WTC11 (cell line): ENCODE results near the gene PRAMEF17. TPM values are rescaled to one million over a fixed set of nuclear protein-coding genes. Genes with fewer than 3 reads are reported as not detected.
"Not testable (repeated sequence)": the region's sequence is repeated elsewhere in the genome, so short reads cannot be mapped to it uniquely, and the experiment has no call there.

Experiments
- ATAC-seq: fragments of 200-7000 bp; cut with Tn5 transposase; 2 replicates; pipeline ENCODE4 v1.10.0; 2021; ENCODE audit warnings: mild to moderate bottlenecking, moderate library complexity
- Bru-seq: library from RNA; stranded (reverse); fragments of 400-500 nt; gene quantifications from one replicate; lab custom pipeline; 2021; lab: Mats Ljungman, UMichigan
- CTCF ChIA-PET: fragments of 300-600 bp; sonication (Branson Sonifier 250); formaldehyde crosslinking; loops from one replicate; lab custom pipeline; 2021; ENCODE audit warnings: antibody characterized with exemption; lab: Charles Lee
- POLR2A ChIA-PET: fragments of 350-600 bp; sonication (Branson Sonifier 250); formaldehyde crosslinking; loops from one replicate; lab custom pipeline; 2021; ENCODE audit warnings: antibody characterized with exemption; lab: Charles Lee
- DNase-seq: peaks from one replicate; pipeline ENCODE4 v3.0.0; 2021; ENCODE audit warnings: low spot score
- H3K27ac Mint-ChIP-seq: 2 replicates; pipeline ENCODE4 v1.8.0; 2021; ENCODE audit warnings: mixed read lengths
- H3K27me3 Mint-ChIP-seq: 2 replicates; pipeline ENCODE4 v1.8.0; 2021; ENCODE audit warnings: low read depth, mild to moderate bottlenecking, moderate library complexity, mixed read lengths
- H3K36me3 Mint-ChIP-seq: 2 replicates; pipeline ENCODE4 v1.8.0; 2021; ENCODE audit warnings: mixed read lengths
- H3K4me1 Mint-ChIP-seq: 2 replicates; pipeline ENCODE4 v1.8.0; 2022; ENCODE audit warnings: mixed read lengths
- H3K4me3 Mint-ChIP-seq: 2 replicates; pipeline ENCODE4 v1.8.0; 2021; ENCODE audit warnings: mild to moderate bottlenecking, moderate library complexity, mixed read lengths
- H3K9me3 Mint-ChIP-seq: 2 replicates; pipeline ENCODE4 v1.8.0; 2021; ENCODE audit warnings: mixed read lengths
- long read RNA-seq, 3 experiments: library from RNA in 1 of 3; library from capped mRNA in 1 of 3; library from polyadenylated mRNA in 1 of 3; unstranded in 2 of 3; stranded (forward) in 1 of 3; transcript quantifications; one replicate each; pipeline ENCODE4 v2.0.0, GENCODE V29; 2021
- total RNA-seq: library from RNA; stranded (reverse); gene quantifications from 3 replicates; pipeline ENCODE4 v1.2.3, GENCODE V29; 2021

Gene PRAMEF17, protein sequence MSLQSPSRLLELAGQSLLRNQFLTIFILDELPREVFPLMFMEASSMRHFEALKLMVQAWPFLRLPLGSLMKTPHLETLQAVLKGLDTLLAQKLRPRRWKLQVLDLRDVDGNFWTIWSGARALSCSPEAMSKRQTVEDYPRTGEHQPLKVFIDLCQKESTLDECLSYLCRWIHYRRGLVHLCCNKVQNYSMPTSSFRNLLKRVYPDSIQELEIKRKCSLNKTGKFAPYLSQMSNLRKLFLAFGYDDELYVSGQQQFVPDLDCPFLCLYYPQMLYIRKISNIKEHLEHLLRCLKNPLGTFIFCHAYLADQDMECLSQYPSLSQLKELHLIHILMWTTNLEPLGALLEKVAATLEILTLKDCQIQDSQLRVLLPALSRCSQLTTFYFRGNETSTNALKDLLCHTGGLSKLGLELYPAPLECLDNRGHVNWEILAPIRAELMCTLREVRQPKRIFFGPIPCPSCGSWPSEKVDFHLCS
- total RNA-seq = not detected in 3 replicates
- Bru-seq, nascent RNA = not detected
- long read RNA-seq, experiment 1 = 0 reads
- long read RNA-seq, experiment 2 = 0 reads
- long read RNA-seq, experiment 3 = 0 reads

DNA sequence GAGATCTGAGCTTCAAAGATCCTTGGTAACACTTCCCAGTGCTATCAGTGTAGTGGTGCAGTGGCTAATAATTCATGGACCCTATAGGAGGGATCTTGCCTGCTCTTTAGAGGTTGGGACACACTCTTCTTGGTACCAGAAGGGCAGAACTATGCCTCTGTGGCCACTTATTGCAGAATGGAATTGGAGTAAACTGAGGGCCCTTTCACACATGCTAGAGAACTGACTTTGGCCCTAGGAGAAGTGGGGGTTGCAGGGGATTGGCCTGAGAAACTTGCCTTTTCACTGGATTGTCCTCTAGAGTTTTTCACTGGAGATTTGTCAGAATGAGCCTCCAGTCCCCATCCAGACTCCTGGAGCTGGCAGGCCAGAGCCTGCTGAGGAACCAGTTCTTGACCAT is at the start of gene PRAMEF17:
TSS of gene PRAMEF17 (plus strand) at position 301 of the 400 bp plus-strand sequence. CDS start at position 327, 26 bp downstream.
- H3K36me3 Mint-ChIP-seq = peaks cover 42% of the 10 kb centered on the region
- DNase-seq, ATAC-seq, H3K27ac Mint-ChIP-seq, POLR2A ChIA-PET, CTCF ChIA-PET, H3K4me1 Mint-ChIP-seq, H3K4me3 Mint-ChIP-seq: not testable (repeated sequence)
- peaks cover 16% of the 10 kb centered on the region for H3K27me3 Mint-ChIP-seq
- H3K9me3 Mint-ChIP-seq = peaks cover 51% of the 10 kb centered on the region

DNA sequence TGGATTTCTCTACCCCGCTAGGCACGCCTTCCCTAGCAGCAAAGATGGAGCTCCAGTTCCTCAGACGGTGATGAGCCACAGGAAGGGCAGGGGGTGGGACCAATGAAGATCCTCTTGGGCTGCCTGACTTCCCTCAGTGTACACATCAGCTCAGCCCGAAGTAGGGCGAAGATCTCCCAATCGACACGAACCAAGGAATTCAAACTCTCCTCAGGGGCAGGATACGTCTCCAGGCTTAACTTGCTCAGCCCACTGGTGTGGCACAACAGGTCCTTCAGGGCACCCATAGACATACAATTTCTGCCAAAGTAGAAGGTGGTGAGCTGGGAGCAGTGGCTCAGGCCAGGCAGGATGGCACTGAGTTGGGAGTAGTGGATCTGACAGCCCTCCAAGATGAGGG is 46.9 kb upstream of the PRAMEF17 start:
- H3K27ac Mint-ChIP-seq, DNase-seq, CTCF ChIA-PET, H3K36me3 Mint-ChIP-seq, ATAC-seq, H3K4me1 Mint-ChIP-seq, POLR2A ChIA-PET, H3K27me3 Mint-ChIP-seq, H3K4me3 Mint-ChIP-seq: not testable (repeated sequence)
- peaks cover 13% of the 10 kb centered on the region for H3K9me3 Mint-ChIP-seq

DNA sequence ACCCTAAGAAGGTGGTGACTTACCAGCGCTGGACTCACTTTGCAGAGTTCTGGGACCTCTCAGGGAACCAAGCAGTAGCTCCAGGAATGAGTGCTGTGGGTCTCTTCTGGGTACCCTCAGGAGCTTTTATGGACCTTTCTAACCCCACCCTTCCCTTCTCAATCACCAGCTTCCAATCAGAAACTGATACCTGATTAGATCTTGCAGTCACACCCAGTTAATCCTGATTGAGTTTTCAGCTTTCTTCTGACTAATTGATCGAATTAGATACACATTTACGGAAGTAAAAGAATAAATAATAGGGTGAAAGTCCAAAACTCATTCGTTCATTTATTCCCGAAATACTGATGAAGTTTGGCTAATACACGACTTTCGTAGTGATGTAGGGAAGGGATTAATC is 42.4 kb upstream of the PRAMEF17 start, which contains the start of gene PRAMEF14:
TSS of gene PRAMEF14 (minus strand) at position 101 of the 400 bp plus-strand sequence. CDS start 1,820 bp downstream, outside the sequence.
- ATAC-seq, H3K27ac Mint-ChIP-seq, H3K4me1 Mint-ChIP-seq, H3K27me3 Mint-ChIP-seq, H3K4me3 Mint-ChIP-seq, H3K36me3 Mint-ChIP-seq, CTCF ChIA-PET, POLR2A ChIA-PET, DNase-seq, H3K9me3 Mint-ChIP-seq: not testable (repeated sequence)

DNA sequence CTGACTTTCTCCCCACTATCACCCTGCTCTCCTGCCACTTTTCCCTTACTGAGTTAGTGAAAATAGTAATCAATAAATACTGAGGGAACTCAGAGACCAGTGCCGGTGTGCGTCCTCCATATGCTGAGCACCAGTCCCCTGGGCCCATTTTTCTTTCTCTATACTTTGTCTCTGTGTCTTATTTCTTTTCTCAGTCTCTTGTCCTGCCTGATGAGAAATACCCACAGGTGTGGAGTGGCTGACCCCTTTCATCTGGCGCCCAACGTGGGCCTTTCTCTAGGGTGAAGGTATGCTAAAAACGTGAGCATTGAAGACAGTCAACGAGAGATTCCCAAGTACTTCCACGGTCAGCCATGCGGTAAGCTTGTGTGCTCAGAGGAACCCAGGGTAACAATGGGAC is 36.0 kb upstream of the PRAMEF17 start:
- H3K27me3 Mint-ChIP-seq, ATAC-seq, H3K36me3 Mint-ChIP-seq, H3K4me1 Mint-ChIP-seq, H3K27ac Mint-ChIP-seq, CTCF ChIA-PET, POLR2A ChIA-PET, H3K9me3 Mint-ChIP-seq, DNase-seq, H3K4me3 Mint-ChIP-seq: not testable (repeated sequence)

DNA sequence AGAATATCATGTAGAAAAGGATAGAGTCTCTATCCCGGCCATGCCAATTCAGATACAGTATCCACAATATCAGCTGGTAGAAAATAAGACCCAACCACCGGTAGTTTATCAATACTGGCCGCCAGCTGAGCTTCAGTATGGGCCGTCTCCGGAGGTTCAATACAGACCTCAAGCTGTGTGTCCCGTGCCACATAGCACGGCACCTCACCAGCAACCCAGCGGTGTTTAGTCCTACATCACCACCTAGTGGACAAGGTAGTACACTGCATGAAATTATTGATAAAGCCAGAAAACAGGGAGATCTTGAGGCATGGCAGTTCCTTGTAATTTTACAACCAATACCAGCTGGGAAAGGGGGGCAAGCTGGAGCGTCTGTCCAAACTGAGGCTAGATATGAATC is 35.0 kb upstream of the PRAMEF17 start:
- H3K9me3 Mint-ChIP-seq, POLR2A ChIA-PET, H3K27ac Mint-ChIP-seq, CTCF ChIA-PET, ATAC-seq, H3K27me3 Mint-ChIP-seq, H3K4me3 Mint-ChIP-seq, H3K4me1 Mint-ChIP-seq, H3K36me3 Mint-ChIP-seq, DNase-seq: not testable (repeated sequence)

DNA sequence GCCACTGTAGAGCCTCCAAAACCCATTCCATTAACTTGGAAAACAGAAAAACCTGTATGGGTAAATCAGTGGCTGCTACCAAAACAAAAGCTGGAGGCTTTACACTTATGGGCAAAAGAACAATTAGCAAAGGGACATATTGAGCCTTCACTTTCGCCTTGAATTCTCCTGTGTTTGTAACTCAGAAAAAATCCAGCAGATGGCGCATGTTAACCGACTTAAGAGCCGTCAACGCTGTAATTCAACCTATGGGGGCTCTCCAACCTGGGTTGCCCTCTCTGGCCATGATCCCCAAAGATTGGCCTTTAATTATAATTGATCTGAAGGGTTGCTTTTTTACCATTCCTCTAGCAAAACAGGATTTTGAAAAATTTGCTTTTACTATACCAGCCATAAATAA is 32.7 kb upstream of the PRAMEF17 start:
- H3K36me3 Mint-ChIP-seq, POLR2A ChIA-PET, H3K4me1 Mint-ChIP-seq, ATAC-seq, H3K27ac Mint-ChIP-seq, DNase-seq, H3K4me3 Mint-ChIP-seq, H3K27me3 Mint-ChIP-seq, CTCF ChIA-PET: not testable (repeated sequence)
- peaks cover 12% of the 10 kb centered on the region; the same call in 1 of the 2 replicates for H3K9me3 Mint-ChIP-seq

DNA sequence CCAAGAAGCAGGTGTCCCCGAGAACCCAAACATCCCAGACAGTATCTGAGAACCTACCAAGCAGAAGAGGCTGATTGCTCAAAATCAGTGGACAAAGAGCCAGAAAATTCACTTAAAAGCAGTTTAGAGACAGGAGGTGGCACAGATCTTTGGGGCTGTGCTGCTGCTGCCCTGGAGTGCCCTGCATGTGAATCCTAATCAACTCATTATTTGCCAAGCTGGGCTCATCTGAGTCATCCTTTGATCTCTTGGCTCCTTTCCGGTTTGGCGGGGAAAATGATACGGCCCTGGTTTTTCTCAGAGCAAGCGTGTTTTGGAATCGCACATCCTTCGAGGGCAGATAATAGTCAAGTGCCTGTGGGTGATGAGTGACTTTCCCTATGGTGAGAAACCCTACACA is 27.1 kb upstream of the PRAMEF17 start:
- H3K36me3 Mint-ChIP-seq, DNase-seq, H3K4me3 Mint-ChIP-seq, H3K27ac Mint-ChIP-seq, H3K27me3 Mint-ChIP-seq, CTCF ChIA-PET, POLR2A ChIA-PET, ATAC-seq, H3K4me1 Mint-ChIP-seq: not testable (repeated sequence)
- peaks cover 17% of the 10 kb centered on the region for H3K9me3 Mint-ChIP-seq

DNA sequence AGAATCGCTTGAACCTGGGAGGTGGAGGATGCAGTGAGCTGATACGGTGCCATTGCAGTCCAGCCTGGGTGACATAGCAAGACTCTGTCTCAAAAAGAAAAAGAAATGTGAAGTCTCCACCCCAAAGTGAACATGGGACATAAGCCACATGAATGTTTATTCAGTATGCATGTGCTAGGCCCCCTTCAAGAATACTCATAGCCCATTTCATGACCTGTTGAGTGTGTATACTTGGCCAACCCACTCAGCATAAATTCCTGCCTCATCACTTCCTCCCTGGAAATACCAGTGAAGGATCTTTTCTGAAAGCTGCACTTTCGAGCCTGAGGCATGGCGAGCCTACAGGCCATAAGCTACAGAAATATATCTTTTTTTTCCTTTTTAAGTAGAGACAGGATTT is 24.5 kb upstream of the PRAMEF17 start:
- POLR2A ChIA-PET, H3K27ac Mint-ChIP-seq, CTCF ChIA-PET, H3K4me3 Mint-ChIP-seq, DNase-seq, H3K4me1 Mint-ChIP-seq, ATAC-seq: not testable (repeated sequence)
- Mint-ChIP-seq H3K9me3 (peaks cover 30% of the 10 kb centered on the region), H3K27me3 (peaks cover 11% of the 10 kb centered on the region), H3K36me3 (peaks cover 16% of the 10 kb centered on the region)

DNA sequence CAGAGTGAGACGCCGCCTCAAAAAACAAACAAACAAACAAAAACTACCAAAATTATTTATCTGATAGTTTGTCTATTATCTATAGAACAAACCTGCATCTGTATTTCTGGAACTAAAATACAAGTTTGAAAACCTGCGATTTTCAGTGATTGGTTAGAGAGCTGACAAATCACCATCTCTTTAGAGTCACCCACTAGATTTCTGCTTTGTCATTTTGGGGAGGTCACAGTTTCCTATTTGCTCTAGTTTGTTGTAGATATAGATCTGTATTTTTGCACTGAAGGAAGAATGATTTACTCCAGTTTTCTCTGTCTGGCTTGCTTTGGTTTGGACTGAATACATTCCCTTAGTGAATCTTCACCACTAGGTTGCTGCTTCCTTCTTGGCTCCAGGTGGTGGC is 22.9 kb upstream of the PRAMEF17 start:
- CTCF ChIA-PET, H3K4me1 Mint-ChIP-seq, DNase-seq, H3K27ac Mint-ChIP-seq, POLR2A ChIA-PET, H3K4me3 Mint-ChIP-seq, ATAC-seq: not testable (repeated sequence)
- peaks cover 33% of the 10 kb centered on the region for H3K9me3 Mint-ChIP-seq
- peaks cover 23% of the 10 kb centered on the region for H3K36me3 Mint-ChIP-seq
- peaks cover 11% of the 10 kb centered on the region for H3K27me3 Mint-ChIP-seq

DNA sequence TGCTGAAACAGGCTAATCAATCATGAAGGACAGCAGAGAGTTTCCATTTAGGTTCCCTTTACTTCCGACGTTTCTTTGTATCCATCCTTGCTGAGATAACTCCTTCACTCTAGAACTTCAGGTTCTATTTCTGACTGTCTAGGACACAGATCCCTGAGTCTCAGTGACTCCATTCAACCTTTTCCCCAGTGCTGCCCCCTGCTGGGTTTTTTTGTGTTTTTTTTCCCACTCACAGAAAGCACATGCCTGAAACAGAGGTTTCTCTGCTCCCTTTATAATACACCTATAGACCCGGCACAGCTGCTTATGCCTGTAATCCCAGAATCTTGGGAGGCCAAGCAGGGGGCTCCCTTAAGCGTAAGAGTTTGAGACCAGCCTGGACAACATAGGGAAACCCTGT is 20.9 kb upstream of the PRAMEF17 start:
- Mint-ChIP-seq H3K27me3 (peaks cover 11% of the 10 kb centered on the region), H3K9me3 (peaks cover 35% of the 10 kb centered on the region), H3K36me3 (peaks cover 30% of the 10 kb centered on the region)
- CTCF ChIA-PET, POLR2A ChIA-PET, ATAC-seq, H3K4me3 Mint-ChIP-seq, H3K4me1 Mint-ChIP-seq, H3K27ac Mint-ChIP-seq, DNase-seq: not testable (repeated sequence)

DNA sequence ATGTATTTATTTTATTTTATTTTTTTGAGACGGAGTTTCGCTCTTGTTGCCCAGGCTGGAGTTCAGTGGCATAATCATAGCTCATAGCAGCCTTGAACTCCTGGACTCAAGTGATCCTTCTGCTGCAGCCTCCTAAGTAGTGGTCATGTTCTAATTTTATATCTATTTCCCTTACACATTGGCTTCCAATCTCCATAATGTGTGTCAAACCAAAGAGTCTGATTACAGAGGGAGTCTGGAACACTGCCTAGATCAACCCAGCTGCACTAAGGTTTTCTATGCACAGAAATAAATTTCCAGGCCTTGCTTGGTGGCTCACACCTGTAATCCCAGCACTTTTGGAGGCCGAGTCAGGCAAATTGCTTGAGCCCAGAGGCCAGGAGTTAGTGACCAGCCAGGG is 10.4 kb upstream of the PRAMEF17 start:
- H3K4me1 Mint-ChIP-seq, CTCF ChIA-PET, H3K27me3 Mint-ChIP-seq, H3K27ac Mint-ChIP-seq, POLR2A ChIA-PET, ATAC-seq, DNase-seq, H3K4me3 Mint-ChIP-seq: not testable (repeated sequence)
- peaks cover 33% of the 10 kb centered on the region for H3K36me3 Mint-ChIP-seq
- H3K9me3 Mint-ChIP-seq = peaks cover 33% of the 10 kb centered on the region

DNA sequence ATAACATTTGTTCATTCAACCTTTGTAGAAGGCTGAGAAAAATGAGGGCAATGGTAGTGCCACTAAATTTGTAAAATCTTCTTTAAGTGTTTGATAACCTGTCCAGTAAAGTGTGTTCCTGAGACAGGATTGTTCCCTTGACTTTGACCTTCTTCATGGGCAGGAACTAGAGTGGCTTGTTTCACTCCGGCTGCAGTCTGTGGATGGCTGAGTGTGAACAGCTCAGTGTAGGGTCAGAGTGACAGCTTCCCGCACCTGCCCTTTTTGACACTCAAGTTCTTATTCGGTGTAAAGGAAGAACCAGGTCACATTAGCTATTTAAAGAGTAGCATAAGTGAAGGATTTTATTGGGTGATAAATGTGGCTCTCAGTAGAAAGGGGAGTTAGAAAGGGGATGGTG is 9.1 kb upstream of the PRAMEF17 start:
- H3K27me3 Mint-ChIP-seq, H3K27ac Mint-ChIP-seq, H3K4me1 Mint-ChIP-seq, POLR2A ChIA-PET, H3K4me3 Mint-ChIP-seq, DNase-seq, CTCF ChIA-PET, ATAC-seq: not testable (repeated sequence)
- Mint-ChIP-seq H3K9me3 (peaks cover 24% of the 10 kb centered on the region), H3K36me3 (peaks cover 27% of the 10 kb centered on the region)
